Ishikawa (cell line): ENCODE measurements around the gene COG1.

Source experiments
- CEBPB ChIP-seq: IDR thresholded peaks from 2 replicates; pipeline ENCODE4 v1.6.1; 2012
- EGR1 ChIP-seq: IDR thresholded peaks from 2 replicates; pipeline ENCODE4 v1.6.1; 2012
- EP300 ChIP-seq: IDR thresholded peaks from 2 replicates; pipeline ENCODE4 v1.6.1; 2012; ENCODE audit warnings: borderline replicate concordance
- FOXM1 ChIP-seq: IDR thresholded peaks from 2 replicates; pipeline ENCODE4 v1.6.1; 2012; ENCODE audit warnings: low read depth, borderline replicate concordance
- TAF1 ChIP-seq: IDR thresholded peaks from 2 replicates; pipeline ENCODE4 v1.6.1; 2012; ENCODE audit warnings: low read depth, mild to moderate bottlenecking
- TEAD4 ChIP-seq: IDR thresholded peaks from 2 replicates; pipeline ENCODE4 v1.6.1; 2012
- YY1 ChIP-seq: IDR thresholded peaks from 2 replicates; pipeline ENCODE4 v1.6.1; 2012; ENCODE audit warnings: low read depth

DNA sequence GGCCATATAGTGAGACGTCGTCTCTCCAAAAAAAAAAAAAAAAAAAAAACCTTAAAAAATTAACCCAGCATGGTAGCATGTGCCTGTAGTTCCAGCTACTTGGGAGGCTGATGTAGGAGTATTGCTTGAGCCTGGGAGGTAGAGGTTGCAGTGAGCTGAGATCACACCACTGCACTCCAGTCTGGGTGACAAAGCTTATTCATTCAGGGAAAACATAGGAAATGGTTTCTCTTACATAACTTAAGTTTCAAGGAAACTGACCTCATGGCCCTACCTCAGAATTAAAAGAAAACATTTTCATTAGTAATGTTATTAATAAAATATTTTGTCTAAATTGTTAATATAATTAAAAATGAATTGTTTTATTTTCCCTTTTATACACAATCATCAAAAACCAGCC lies 31.4 kb downstream of the COG1 start:
- TF ChIP-seq CEBPB (no peak), TEAD4 (no peak), FOXM1 (no peak), EP300 (no peak), EGR1 (no peak), TAF1 (no peak), YY1 (no peak)
